ENCODE data around the gene CDH24. TPM values are rescaled to one million over a fixed set of nuclear protein-coding genes. Genes with fewer than 3 reads are reported as not detected.

CDH24 gene
- polyA plus RNA-seq, 2 of the 4 experiments (the other 2 are of a cell fraction), result 4.8 to 5.1 TPM

DNA sequence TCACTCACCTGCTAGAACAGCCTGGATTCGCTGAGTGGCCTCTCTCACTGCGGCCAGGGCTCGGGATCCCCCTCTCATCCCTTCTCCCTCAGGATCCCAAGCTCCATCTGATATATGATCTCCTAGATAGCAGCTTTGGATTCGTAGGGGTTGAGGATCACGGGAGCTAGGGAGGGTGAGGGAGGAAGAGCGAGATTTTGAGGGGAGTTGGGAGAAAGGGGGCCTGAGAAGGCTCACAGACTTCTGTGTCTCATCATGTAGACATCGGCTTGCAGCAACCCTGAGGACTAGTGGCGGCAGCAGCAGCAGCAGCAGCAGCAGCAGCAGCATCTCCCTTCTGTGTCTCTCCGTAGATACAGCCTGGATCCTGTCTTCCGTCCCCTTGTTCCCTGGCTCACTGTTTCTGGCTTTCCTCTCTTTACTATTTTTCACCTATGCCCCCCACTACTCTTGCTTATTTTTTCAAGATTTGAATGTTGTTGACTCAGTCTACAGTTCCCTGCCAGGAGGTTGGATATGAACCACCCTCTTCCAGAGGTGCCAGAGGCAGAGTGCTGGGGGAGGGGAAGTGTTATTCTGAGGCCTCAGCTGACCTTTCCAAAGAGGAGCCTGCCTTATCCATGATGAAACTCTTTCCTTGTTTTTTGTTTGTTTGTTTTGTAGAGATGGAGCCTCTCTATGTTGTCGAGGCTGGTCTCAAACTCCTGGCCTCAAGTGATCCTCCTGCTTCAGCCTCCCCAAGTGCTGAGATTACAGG is 47.4 kb upstream of the CDH24 start, which contains the start of gene CIROP:
Gene CIROP, minus strand, starts transcription at position 399 of the 757 bp plus-strand sequence. Its CDS starts 69 bp downstream, at position 330.
- Histone ChIP-seq H3K27ac (no peak within 1 kb of the TSS), H3K4me1 (0 out of 3 replicates have a peak, but pooled peaks cover 4% of the 10 kb centered on the region), H3K4me2 (no peak within 1 kb of the TSS), H3K9me3 (no peaks in the 10 kb centered on the region), H3K4me3 (no peak within 1 kb of the TSS)
- CTCF ChIA-PET, result interaction anchor here (0.9 to 8.3 kb wide), 5 partner anchors 27 to 196 kb away, joined by 3 to 56 read pairs (median 6); no protein-coding TSS in a partner anchor
- DNase-seq (ENCODE audit: low read depth in 1 of 2, low spot score in 1 of 2), result no peak
- 69% methylated on average over 11 of the region's 11 CpGs for WGBS (ENCODE audit: missing lambda C conversion rate)
- TF ChIP-seq BHLHE40 (IDR thresholded peaks at IDR 0.05; ENCODE audit: low read depth, low read length) (no peak), ESRRA (IDR thresholded peaks at IDR 0.05; ENCODE audit: borderline replicate concordance, low read length) (no peak), RAD21 (conservative IDR thresholded peaks at IDR 0.05 in 1 of 2, IDR thresholded peaks at IDR 0.05 in 1 of 2) (no peak), NR3C1 (IDR thresholded peaks at IDR 0.05) (no peak), CBX8 (IDR thresholded peaks at IDR 0.05) (no peak), MAZ (IDR thresholded peaks at IDR 0.05; ENCODE audit: borderline replicate concordance, low read depth, low read length) (no peak), ZC3H11A (IDR thresholded peaks at IDR 0.05) (no peak)
- no peak for FAIRE-seq
- peak in 1 of 2 experiments; percentile 5; a peak in 1 of 6 replicates for ATAC-seq
- POLR2A ChIA-PET, result interaction anchor here (1.6 kb wide), 1 partner anchor 10 kb away, joined by 8 read pairs; the partner anchor contains the start of genes ACIN1 and C14orf119

DNA sequence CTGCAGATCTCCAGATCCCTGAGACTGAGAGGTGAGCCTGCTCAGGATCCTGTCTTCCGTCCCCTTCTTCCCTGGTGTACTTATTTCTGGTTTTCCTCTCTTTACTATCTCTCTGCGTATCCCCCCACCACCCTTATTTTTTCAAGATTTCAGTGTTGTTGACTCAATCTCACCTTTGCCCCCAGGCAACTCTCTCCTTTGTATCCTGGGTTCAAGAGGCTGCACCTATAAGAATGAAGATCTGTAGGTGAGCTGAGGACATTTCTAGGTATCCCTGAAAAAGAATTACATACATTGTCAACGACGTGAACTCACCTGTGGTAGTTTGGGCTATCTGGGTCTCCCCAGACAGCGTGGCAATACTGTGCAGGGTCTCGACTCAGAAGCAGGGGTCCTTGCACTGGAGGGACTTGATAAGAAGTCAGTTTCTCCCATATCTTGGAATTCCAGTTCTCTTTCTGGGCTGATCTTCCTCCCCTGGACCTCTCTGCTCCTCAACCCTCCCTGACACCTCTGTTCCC is 46.8 kb upstream of the CDH24 start:
- H3K4me1 ChIP-seq, result 0 out of 3 replicates have a peak, but pooled peaks cover 4% of the 10 kb centered on the region
- ATAC-seq (0 out of 6 replicates have a peak, but pooled peaks of 1 of the 2 experiments have one; percentile 8), FAIRE-seq (no peak), DNase-seq (ENCODE audit: low read depth in 1 of 2, low spot score in 1 of 2) (no peak)
- no peak overlapping the region for H3K27ac ChIP-seq
- no peaks in the 10 kb centered on the region for H3K9me3 ChIP-seq
- no peak overlapping the region for H3K4me2 ChIP-seq
- ChIA-PET CTCF (interaction anchor here (0.9 to 8.3 kb wide), 4 partner anchors 27 to 118 kb away, joined by 5 to 56 read pairs (median 6); no protein-coding TSS in a partner anchor), POLR2A (interaction anchor here (1.6 kb wide), 1 partner anchor 9 kb away, joined by 8 read pairs; the partner anchor contains the start of genes ACIN1 and C14orf119)
- 63% methylated on average over 6 of the region's 6 CpGs for WGBS (ENCODE audit: missing lambda C conversion rate)
- no peak overlapping the region for H3K4me3 ChIP-seq
- TF ChIP-seq ZNF302 (CRISPR knock-in tag; IDR thresholded peaks at IDR 0.05), result no peak
- TF ChIP-seq, protein P1, sequence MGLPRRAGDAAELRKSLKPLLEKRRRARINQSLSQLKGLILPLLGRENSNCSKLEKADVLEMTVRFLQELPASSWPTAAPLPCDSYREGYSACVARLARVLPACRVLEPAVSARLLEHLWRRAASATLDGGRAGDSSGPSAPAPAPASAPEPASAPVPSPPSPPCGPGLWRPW (IDR thresholded peaks at IDR 0.05), result no peak
- TF ChIP-seq, protein P2, sequence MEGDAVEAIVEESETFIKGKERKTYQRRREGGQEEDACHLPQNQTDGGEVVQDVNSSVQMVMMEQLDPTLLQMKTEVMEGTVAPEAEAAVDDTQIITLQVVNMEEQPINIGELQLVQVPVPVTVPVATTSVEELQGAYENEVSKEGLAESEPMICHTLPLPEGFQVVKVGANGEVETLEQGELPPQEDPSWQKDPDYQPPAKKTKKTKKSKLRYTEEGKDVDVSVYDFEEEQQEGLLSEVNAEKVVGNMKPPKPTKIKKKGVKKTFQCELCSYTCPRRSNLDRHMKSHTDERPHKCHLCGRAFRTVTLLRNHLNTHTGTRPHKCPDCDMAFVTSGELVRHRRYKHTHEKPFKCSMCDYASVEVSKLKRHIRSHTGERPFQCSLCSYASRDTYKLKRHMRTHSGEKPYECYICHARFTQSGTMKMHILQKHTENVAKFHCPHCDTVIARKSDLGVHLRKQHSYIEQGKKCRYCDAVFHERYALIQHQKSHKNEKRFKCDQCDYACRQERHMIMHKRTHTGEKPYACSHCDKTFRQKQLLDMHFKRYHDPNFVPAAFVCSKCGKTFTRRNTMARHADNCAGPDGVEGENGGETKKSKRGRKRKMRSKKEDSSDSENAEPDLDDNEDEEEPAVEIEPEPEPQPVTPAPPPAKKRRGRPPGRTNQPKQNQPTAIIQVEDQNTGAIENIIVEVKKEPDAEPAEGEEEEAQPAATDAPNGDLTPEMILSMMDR (IDR thresholded peaks at IDR 0.05), result no peak
- TF ChIP-seq, protein P3, sequence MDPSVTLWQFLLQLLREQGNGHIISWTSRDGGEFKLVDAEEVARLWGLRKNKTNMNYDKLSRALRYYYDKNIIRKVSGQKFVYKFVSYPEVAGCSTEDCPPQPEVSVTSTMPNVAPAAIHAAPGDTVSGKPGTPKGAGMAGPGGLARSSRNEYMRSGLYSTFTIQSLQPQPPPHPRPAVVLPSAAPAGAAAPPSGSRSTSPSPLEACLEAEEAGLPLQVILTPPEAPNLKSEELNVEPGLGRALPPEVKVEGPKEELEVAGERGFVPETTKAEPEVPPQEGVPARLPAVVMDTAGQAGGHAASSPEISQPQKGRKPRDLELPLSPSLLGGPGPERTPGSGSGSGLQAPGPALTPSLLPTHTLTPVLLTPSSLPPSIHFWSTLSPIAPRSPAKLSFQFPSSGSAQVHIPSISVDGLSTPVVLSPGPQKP (IDR thresholded peaks at IDR 0.05; ENCODE audit: low read depth, low read length), result no peak
- no peak for TF ChIP-seq CEBPB (IDR thresholded peaks at IDR 0.05)
- TF ChIP-seq TFCP2L1 (CRISPR knock-in tag; IDR thresholded peaks at IDR 0.05), result no peak
- TF ChIP-seq MYC (IDR thresholded peaks at IDR 0.05; ENCODE audit: borderline replicate concordance, low read length), result no peak
- TF ChIP-seq FOSB (CRISPR knock-in tag; IDR thresholded peaks at IDR 0.05), result no peak
- no peak for TF ChIP-seq MAFK (IDR thresholded peaks at IDR 0.05; ENCODE audit: partially characterized antibody)
- no peak for TF ChIP-seq CBX8 (IDR thresholded peaks at IDR 0.05)
- no peak for TF ChIP-seq BHLHE40 (IDR thresholded peaks at IDR 0.05; ENCODE audit: low read depth, low read length)
- no peak for TF ChIP-seq RNF2 (IDR thresholded peaks at IDR 0.05; ENCODE audit: borderline replicate concordance, low read depth)

DNA sequence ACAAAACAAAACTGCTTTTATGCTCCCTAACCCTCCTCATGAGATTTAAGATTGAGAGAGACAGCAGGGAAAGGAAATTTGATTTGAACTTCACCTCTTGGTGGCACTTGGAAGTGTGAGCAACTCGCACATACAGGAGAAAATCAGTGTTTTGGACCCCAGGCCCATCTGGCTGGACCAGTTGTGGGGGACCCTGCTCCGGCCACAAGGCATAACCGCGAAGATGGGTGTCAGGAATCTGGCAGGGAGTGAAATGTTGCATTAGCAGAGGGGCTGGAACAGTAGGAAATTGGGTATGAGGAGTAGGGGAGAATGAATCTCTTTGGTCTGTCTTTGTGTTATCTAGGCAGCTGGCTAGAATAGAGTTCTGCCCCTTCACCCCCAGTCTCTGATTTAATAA is 46.3 kb upstream of the CDH24 start:
- no peak for DNase-seq (ENCODE audit: low read depth in 1 of 2, low spot score in 1 of 2)
- WGBS (ENCODE audit: missing lambda C conversion rate), result 90% methylated on average over 4 of the region's 4 CpGs
- H3K4me2 ChIP-seq, result no peak overlapping the region
- POLR2A ChIA-PET, result interaction anchor here (1.6 kb wide), 1 partner anchor 8 kb away, joined by 8 read pairs; the partner anchor contains the start of genes ACIN1 and C14orf119
- H3K27ac ChIP-seq, result no peak overlapping the region
- FAIRE-seq, result no peak
- no peak for ATAC-seq
- H3K4me3 ChIP-seq, result no peak overlapping the region
- no peaks in the 10 kb centered on the region for H3K9me3 ChIP-seq
- H3K4me1 ChIP-seq, result 0 out of 3 replicates have a peak, but pooled peaks cover 4% of the 10 kb centered on the region
- CTCF ChIA-PET, result interaction anchor here (0.9 to 8.3 kb wide), 7 partner anchors 17 to 191 kb away, joined by 3 to 56 read pairs (median 9); no protein-coding TSS in a partner anchor
- TF ChIP-seq HOXB13 (CRISPR knock-in tag; IDR thresholded peaks at IDR 0.05; ENCODE audit: low read depth) (no peak), KDM5A (IDR thresholded peaks at IDR 0.05) (no peak), BHLHE40 (IDR thresholded peaks at IDR 0.05; ENCODE audit: low read depth, low read length) (no peak)
- TF ChIP-seq, protein P3 (IDR thresholded peaks at IDR 0.05; ENCODE audit: low read depth, low read length), result no peak
- TF ChIP-seq, protein P4, sequence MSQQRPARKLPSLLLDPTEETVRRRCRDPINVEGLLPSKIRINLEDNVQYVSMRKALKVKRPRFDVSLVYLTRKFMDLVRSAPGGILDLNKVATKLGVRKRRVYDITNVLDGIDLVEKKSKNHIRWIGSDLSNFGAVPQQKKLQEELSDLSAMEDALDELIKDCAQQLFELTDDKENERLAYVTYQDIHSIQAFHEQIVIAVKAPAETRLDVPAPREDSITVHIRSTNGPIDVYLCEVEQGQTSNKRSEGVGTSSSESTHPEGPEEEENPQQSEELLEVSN (IDR thresholded peaks at IDR 0.05; ENCODE audit: borderline replicate concordance, low read depth), result no peak
- TF ChIP-seq, protein P5, sequence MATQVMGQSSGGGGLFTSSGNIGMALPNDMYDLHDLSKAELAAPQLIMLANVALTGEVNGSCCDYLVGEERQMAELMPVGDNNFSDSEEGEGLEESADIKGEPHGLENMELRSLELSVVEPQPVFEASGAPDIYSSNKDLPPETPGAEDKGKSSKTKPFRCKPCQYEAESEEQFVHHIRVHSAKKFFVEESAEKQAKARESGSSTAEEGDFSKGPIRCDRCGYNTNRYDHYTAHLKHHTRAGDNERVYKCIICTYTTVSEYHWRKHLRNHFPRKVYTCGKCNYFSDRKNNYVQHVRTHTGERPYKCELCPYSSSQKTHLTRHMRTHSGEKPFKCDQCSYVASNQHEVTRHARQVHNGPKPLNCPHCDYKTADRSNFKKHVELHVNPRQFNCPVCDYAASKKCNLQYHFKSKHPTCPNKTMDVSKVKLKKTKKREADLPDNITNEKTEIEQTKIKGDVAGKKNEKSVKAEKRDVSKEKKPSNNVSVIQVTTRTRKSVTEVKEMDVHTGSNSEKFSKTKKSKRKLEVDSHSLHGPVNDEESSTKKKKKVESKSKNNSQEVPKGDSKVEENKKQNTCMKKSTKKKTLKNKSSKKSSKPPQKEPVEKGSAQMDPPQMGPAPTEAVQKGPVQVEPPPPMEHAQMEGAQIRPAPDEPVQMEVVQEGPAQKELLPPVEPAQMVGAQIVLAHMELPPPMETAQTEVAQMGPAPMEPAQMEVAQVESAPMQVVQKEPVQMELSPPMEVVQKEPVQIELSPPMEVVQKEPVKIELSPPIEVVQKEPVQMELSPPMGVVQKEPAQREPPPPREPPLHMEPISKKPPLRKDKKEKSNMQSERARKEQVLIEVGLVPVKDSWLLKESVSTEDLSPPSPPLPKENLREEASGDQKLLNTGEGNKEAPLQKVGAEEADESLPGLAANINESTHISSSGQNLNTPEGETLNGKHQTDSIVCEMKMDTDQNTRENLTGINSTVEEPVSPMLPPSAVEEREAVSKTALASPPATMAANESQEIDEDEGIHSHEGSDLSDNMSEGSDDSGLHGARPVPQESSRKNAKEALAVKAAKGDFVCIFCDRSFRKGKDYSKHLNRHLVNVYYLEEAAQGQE (IDR thresholded peaks at IDR 0.05), result no peak

All from A549 (cell line).